Measurements from ENCODE around the gene CPT1C. TPM values are rescaled to one million over a fixed set of nuclear protein-coding genes. Genes with fewer than 3 reads are reported as not detected.
A peak's percentile ranks its signal among the peaks of the same experiment; 100 is the strongest.
"Not testable (repeated sequence)": the region's sequence is repeated elsewhere in the genome, so short reads cannot be mapped to it uniquely, and the experiment has no call there.

Gene CPT1C
- total RNA-seq, 2 experiments from 2014 or later: 0.52 to 0.82 TPM

- Mint-ChIP-seq H3K27me3 (ENCODE audit: low read depth) (no peaks in the 10 kb centered on the region), H3K27ac (no peak overlapping the region), H3K9me3 (ENCODE audit: insufficient read depth) (no peaks in the 10 kb centered on the region), H3K36me3 (ENCODE audit: low read depth) (no peaks in the 10 kb centered on the region), H3K4me3 (peak overlapping the region; percentile 34), H3K4me1 (ENCODE audit: low read depth) (peaks cover 21% of the 10 kb centered on the region)
- ChIA-PET CTCF (interaction anchor here (0.7 to 2.3 kb wide), 13 partner anchors 10 to 158 kb away, joined by 3 to 26 read pairs (median 6); partner anchors contain the start of genes AKT1S1, AP2A1 and SCAF1), POLR2A (interaction anchor here (1.3 to 1.5 kb wide), 3 partner anchors 40 to 46 kb away, joined by 3 to 4 read pairs (median 3); no protein-coding TSS in a partner anchor)
- ATAC-seq (no peak), DNase-seq (no peak)
These were observed 27.6 kb downstream of the CPT1C start for GRCh38 chr19:49718511-49718910.

GRCh38 chr19:49718991-49719390 lies 28.1 kb downstream of the CPT1C start:
- Mint-ChIP-seq H3K4me3 (peak overlapping the region; percentile 30), H3K27ac (peak overlapping the region; percentile 20), H3K36me3 (ENCODE audit: low read depth) (no peaks in the 10 kb centered on the region), H3K9me3 (ENCODE audit: insufficient read depth) (no peaks in the 10 kb centered on the region), H3K27me3 (ENCODE audit: low read depth) (no peaks in the 10 kb centered on the region), H3K4me1 (ENCODE audit: low read depth) (peaks cover 21% of the 10 kb centered on the region)
- POLR2A ChIA-PET: no interaction called here
- ATAC-seq (no peak), DNase-seq (no peak)
- CTCF ChIA-PET: interaction anchor here (2.2 kb wide), 1 partner anchor 9 kb away, joined by 9 read pairs; no protein-coding TSS in a partner anchor

GRCh38 chr19:49719420-49719819 lies 28.5 kb downstream of the CPT1C start:
- not testable (repeated sequence) for H3K4me3 Mint-ChIP-seq; H3K27me3 Mint-ChIP-seq (ENCODE audit: low read depth); H3K27ac Mint-ChIP-seq

GRCh38 chr19:49727217-49728030 lies 36.5 kb downstream of the CPT1C start:
- Mint-ChIP-seq H3K27me3 (ENCODE audit: low read depth) (no peaks in the 10 kb centered on the region), H3K27ac (no peak overlapping the region), H3K4me1 (ENCODE audit: low read depth) (peaks cover 3% of the 10 kb centered on the region), H3K36me3 (ENCODE audit: low read depth) (no peaks in the 10 kb centered on the region), H3K9me3 (ENCODE audit: insufficient read depth) (no peaks in the 10 kb centered on the region), H3K4me3 (no peak overlapping the region)
- no peak for DNase-seq
- no peak for ATAC-seq
- ChIA-PET POLR2A (no interaction called here), CTCF (interaction anchor here (2.8 kb wide), 1 partner anchor 9 kb away, joined by 9 read pairs; no protein-coding TSS in a partner anchor)

More at GRCh38 chr19:49719420-49719819, 28.5 kb downstream of the CPT1C start:
- DNase-seq; CTCF ChIA-PET; POLR2A ChIA-PET; H3K36me3 Mint-ChIP-seq (ENCODE audit: low read depth); H3K9me3 Mint-ChIP-seq (ENCODE audit: insufficient read depth); ATAC-seq: not testable (repeated sequence)
- peaks cover 21% of the 10 kb centered on the region for H3K4me1 Mint-ChIP-seq (ENCODE audit: low read depth)

- ChIA-PET POLR2A (no interaction called here), CTCF (interaction anchor here (1.4 kb wide), 1 partner anchor 12 kb away, joined by 6 read pairs; no protein-coding TSS in a partner anchor)
- ATAC-seq: no peak
- no peaks in the 10 kb centered on the region for H3K27me3 Mint-ChIP-seq (ENCODE audit: low read depth)
- H3K9me3 Mint-ChIP-seq (ENCODE audit: insufficient read depth): no peaks in the 10 kb centered on the region
- no peaks in the 10 kb centered on the region for H3K36me3 Mint-ChIP-seq (ENCODE audit: low read depth)
- peaks cover 3% of the 10 kb centered on the region for H3K4me1 Mint-ChIP-seq (ENCODE audit: low read depth)
- no peak for DNase-seq
- no peak overlapping the region for H3K4me3 Mint-ChIP-seq
- no peak overlapping the region for H3K27ac Mint-ChIP-seq
These were observed 39.2 kb downstream of the CPT1C start for GRCh38 chr19:49730166-49730565.

GRCh38 chr19:49738268-49738667 lies 47.4 kb downstream of the CPT1C start:
- Mint-ChIP-seq H3K9me3 (ENCODE audit: insufficient read depth) (no peaks in the 10 kb centered on the region), H3K4me3 (no peak overlapping the region), H3K36me3 (ENCODE audit: low read depth) (no peaks in the 10 kb centered on the region), H3K4me1 (ENCODE audit: low read depth) (peaks cover 6% of the 10 kb centered on the region), H3K27ac (no peak overlapping the region), H3K27me3 (ENCODE audit: low read depth) (no peaks in the 10 kb centered on the region)
- ChIA-PET POLR2A (no interaction called here), CTCF (no interaction called here)
- ATAC-seq (no peak), DNase-seq (no peak)

GRCh38 chr19:49739098-49739497 lies 48.2 kb downstream of the CPT1C start:
- no peak overlapping the region for H3K4me3 Mint-ChIP-seq
- H3K36me3 Mint-ChIP-seq (ENCODE audit: low read depth): no peaks in the 10 kb centered on the region
- ATAC-seq (no peak), DNase-seq (no peak)
- CTCF ChIA-PET: no interaction called here
- no peak overlapping the region for H3K27ac Mint-ChIP-seq
- H3K4me1 Mint-ChIP-seq (ENCODE audit: low read depth): peaks cover 6% of the 10 kb centered on the region
- H3K9me3 Mint-ChIP-seq (ENCODE audit: insufficient read depth): no peaks in the 10 kb centered on the region
- POLR2A ChIA-PET: no interaction called here
- H3K27me3 Mint-ChIP-seq (ENCODE audit: low read depth): no peaks in the 10 kb centered on the region

- no peaks in the 10 kb centered on the region for H3K36me3 Mint-ChIP-seq (ENCODE audit: low read depth)
- no peak overlapping the region for H3K4me3 Mint-ChIP-seq
- no peak for ATAC-seq
- H3K4me1 Mint-ChIP-seq (ENCODE audit: low read depth): peaks cover 6% of the 10 kb centered on the region
- no peak for DNase-seq
- ChIA-PET POLR2A (no interaction called here), CTCF (no interaction called here)
- H3K9me3 Mint-ChIP-seq (ENCODE audit: insufficient read depth): no peaks in the 10 kb centered on the region
- no peaks in the 10 kb centered on the region for H3K27me3 Mint-ChIP-seq (ENCODE audit: low read depth)
- no peak overlapping the region for H3K27ac Mint-ChIP-seq
These were observed 49.0 kb downstream of the CPT1C start for GRCh38 chr19:49739933-49740332.

GRCh38 chr19:49741210-49741844 lies 50.4 kb downstream of the CPT1C start:
- ChIA-PET CTCF (no interaction called here), POLR2A (no interaction called here)
- ATAC-seq (no peak), DNase-seq (no peak)
- no peaks in the 10 kb centered on the region for H3K9me3 Mint-ChIP-seq (ENCODE audit: insufficient read depth)
- no peak overlapping the region for H3K4me3 Mint-ChIP-seq
- H3K27ac Mint-ChIP-seq: no peak overlapping the region
- H3K27me3 Mint-ChIP-seq (ENCODE audit: low read depth): no peaks in the 10 kb centered on the region
- peaks cover 6% of the 10 kb centered on the region for H3K4me1 Mint-ChIP-seq (ENCODE audit: low read depth)
- H3K36me3 Mint-ChIP-seq (ENCODE audit: low read depth): no peaks in the 10 kb centered on the region

GRCh38 chr19:49744946-49745381 lies 54.0 kb downstream of the CPT1C start:
- peaks cover 2% of the 10 kb centered on the region for H3K4me1 Mint-ChIP-seq (ENCODE audit: low read depth)
- H3K27me3 Mint-ChIP-seq (ENCODE audit: low read depth): no peaks in the 10 kb centered on the region
- H3K4me3 Mint-ChIP-seq: no peak overlapping the region
- H3K9me3 Mint-ChIP-seq (ENCODE audit: insufficient read depth): no peaks in the 10 kb centered on the region
- H3K36me3 Mint-ChIP-seq (ENCODE audit: low read depth): no peaks in the 10 kb centered on the region
- CTCF ChIA-PET: no interaction called here
- DNase-seq (no peak), ATAC-seq (no peak)
- POLR2A ChIA-PET: no interaction called here
- H3K27ac Mint-ChIP-seq: no peak overlapping the region

- Mint-ChIP-seq H3K27me3 (ENCODE audit: low read depth) (no peaks in the 10 kb centered on the region), H3K4me1 (ENCODE audit: low read depth) (peaks cover 2% of the 10 kb centered on the region), H3K4me3 (no peak overlapping the region), H3K36me3 (ENCODE audit: low read depth) (no peaks in the 10 kb centered on the region), H3K27ac (no peak overlapping the region), H3K9me3 (ENCODE audit: insufficient read depth) (no peaks in the 10 kb centered on the region)
- POLR2A ChIA-PET: no interaction called here
- peak; percentile 52 for DNase-seq
- ATAC-seq: peak; percentile 63
- CTCF ChIA-PET: no interaction called here
These were observed 55.5 kb downstream of the CPT1C start for GRCh38 chr19:49746206-49746958.

Data from activated CD8-positive, alpha-beta T cell treated with anti-CD3 and anti-CD28 coated beads, Interleukin-2, amount 10 ng/mL, durations not matched to agents 7 days and 5 days (primary cell).